Right atrium auricular region (tissue), 2 donors: ENCODE measurements around the gene NAT14. TPM values are rescaled to one million over a fixed set of nuclear protein-coding genes. Genes with fewer than 3 reads are reported as not detected.
A peak's percentile ranks its signal among the peaks of the same experiment; 100 is the strongest.
"Not testable (repeated sequence)": the region's sequence is repeated elsewhere in the genome, so short reads cannot be mapped to it uniquely, and the experiment has no call there.

Experiments used
- DNase-seq: peaks from one replicate; pipeline ENCODE4 v3.0.0-alpha.2; 2019; ENCODE audit warnings: low spot score
- H3K27ac ChIP-seq, 2 donors: fragments of 200-600 bp; sonication (generic); 1 replicate in 1 of 2; 2 replicates in 1 of 2; pipeline ENCODE4 v1.5.1; 2016 to 2019
- H3K27me3 ChIP-seq, 2 donors: fragments of 200-600 bp; sonication (generic); one replicate each; pipeline versions ENCODE4 v1.5.1 to v1.6.0; 2017 to 2019
- H3K36me3 ChIP-seq: fragments of 200-600 bp; sonication (generic); one replicate; pipeline ENCODE4 v1.5.1; 2016
- H3K4me1 ChIP-seq, 2 donors: fragments of 200-600 bp; sonication (generic); one replicate each; pipeline versions ENCODE4 v1.5.1 to v1.6.0; 2017 to 2019
- H3K4me3 ChIP-seq, 2 donors: fragments of 200-600 bp; sonication (generic); 1 replicate in 1 of 2; 2 replicates in 1 of 2; pipeline ENCODE4 v1.5.1; 2017 to 2019; ENCODE audit warnings: mild to moderate bottlenecking in 1 of 2, moderate library complexity in 1 of 2
- H3K9me3 ChIP-seq, 2 donors: fragments of 200-600 bp; sonication (generic); one replicate each; pipeline ENCODE4 v1.5.1; 2019
- CTCF ChIP-seq, 2 donors: fragments of 200-600 bp; sonication (generic); IDR thresholded peaks; one replicate each; pipeline ENCODE4 v1.5.1; 2019; ENCODE audit warnings: antibody characterized with exemption in 2 of 2
- total RNA-seq, 2 donors: library from RNA; depleted of rRNA; stranded (reverse); fragments of >200 nt; gene quantifications; one replicate each; pipeline ENCODE4 v1.1.0, GENCODE V29; 2016

Gene NAT14
- total RNA-seq, 2 donors from 2014 or later, result 2.3 to 7.0 TPM

- peak overlapping the region; percentile 45 to 63 for H3K27ac ChIP-seq
- no peaks in the 10 kb centered on the region for H3K9me3 ChIP-seq
- peaks cover 0 to 32% of the 10 kb centered on the region in 2 donors for H3K4me1 ChIP-seq
- no peak for TF ChIP-seq CTCF (IDR thresholded peaks at IDR 0.05)
- H3K4me3 ChIP-seq, result no peak overlapping the region
- no peaks in the 10 kb centered on the region for H3K27me3 ChIP-seq
- peaks cover 27% of the 10 kb centered on the region for H3K36me3 ChIP-seq
- DNase-seq, result no peak
Observed at GRCh38 chr19:55528030-55528803, 43.2 kb downstream of the NAT14 start.

DNA sequence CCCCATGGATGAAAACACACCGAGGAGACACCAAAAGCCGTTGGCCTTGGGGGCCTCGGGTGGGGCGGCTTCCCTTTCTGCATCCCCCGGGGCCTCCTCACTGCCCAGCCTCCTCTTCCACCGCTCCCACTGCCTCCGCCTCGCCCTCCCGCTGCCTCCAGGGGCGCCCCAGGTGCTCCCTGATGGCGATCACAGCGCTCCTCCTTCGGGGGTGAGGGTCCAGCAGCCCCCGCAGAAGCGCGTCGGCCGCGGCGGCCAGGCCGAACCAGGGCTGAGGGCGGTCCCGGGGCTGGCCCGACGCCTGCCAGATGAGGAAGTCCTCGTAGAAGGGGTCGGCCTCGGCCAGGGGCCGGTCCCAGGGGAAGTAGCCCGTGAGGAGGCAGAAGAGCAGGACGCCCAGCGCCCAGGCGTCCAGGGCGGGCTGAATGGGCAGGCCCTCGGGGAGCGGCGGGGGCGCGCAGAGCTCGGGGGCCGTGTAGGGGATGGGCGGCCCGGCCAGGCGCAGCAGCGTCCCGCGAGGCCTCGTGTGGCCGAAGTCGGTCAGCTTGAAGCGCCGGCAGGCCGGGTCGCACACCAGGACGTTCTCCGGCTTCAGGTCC is 44.7 kb downstream of the NAT14 start:
- Histone ChIP-seq H3K27me3 (no peaks in the 10 kb centered on the region), H3K9me3 (no peaks in the 10 kb centered on the region), H3K36me3 (peaks cover 27% of the 10 kb centered on the region), H3K4me3 (no peak overlapping the region), H3K27ac (peak overlapping the region in 1 of 2 donors; percentile 63), H3K4me1 (peaks cover 0 to 32% of the 10 kb centered on the region in 2 donors)
- DNase-seq, result no peak
- no peak for TF ChIP-seq CTCF (IDR thresholded peaks at IDR 0.05)

DNA sequence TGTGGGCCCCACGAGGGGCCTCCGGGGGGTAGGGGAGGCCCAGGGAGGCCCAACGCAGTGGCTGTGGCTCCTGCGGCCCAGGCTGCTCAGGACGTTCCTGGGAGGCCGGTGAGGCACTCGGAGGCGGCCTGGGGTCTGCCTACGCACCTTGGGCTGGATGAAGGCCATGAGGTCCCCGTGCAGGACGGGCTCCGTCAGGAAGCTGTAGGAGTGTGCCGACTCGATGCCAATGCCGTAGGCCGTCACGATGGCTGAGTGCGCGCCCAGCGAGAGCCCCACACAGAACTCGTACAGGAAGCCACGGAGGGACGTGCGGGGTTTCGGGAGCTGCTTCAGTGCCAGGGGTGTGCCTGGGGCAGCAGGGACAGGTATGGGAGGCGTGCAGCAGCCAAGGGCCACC is 46.0 kb downstream of the NAT14 start:
- no peak for DNase-seq
- Histone ChIP-seq H3K36me3 (peaks cover 27% of the 10 kb centered on the region), H3K27ac (peak overlapping the region in 1 of 2 donors; percentile 39)

DNA sequence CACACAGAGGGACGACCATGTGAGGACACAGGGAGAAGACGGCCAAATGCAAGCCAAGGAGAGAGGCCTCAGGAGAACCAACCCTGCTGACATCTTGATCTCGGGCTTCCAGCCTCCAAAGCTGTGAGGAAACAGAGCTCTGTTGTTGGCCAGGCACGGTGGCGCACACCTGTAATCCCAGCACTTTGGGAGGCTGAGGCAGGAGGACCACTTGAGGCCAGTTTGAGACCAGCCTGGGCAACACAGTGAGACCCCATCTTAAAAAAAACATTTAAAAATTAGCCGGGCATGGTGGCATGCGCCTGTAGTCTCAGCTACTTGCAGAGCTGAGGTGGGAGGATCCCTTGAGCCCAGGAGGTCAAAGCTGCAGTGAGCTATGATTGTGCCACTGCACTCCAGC is 49.3 kb downstream of the NAT14 start:
- not testable (repeated sequence) for DNase-seq

More for the DNA sequence above, 46.0 kb downstream of the NAT14 start:
- no peak overlapping the region for H3K4me3 ChIP-seq
- no peak for TF ChIP-seq CTCF (IDR thresholded peaks at IDR 0.05)
- no peaks in the 10 kb centered on the region for H3K27me3 ChIP-seq
- H3K9me3 ChIP-seq, result no peaks in the 10 kb centered on the region
- H3K4me1 ChIP-seq, result peaks cover 0 to 23% of the 10 kb centered on the region in 2 donors

DNA sequence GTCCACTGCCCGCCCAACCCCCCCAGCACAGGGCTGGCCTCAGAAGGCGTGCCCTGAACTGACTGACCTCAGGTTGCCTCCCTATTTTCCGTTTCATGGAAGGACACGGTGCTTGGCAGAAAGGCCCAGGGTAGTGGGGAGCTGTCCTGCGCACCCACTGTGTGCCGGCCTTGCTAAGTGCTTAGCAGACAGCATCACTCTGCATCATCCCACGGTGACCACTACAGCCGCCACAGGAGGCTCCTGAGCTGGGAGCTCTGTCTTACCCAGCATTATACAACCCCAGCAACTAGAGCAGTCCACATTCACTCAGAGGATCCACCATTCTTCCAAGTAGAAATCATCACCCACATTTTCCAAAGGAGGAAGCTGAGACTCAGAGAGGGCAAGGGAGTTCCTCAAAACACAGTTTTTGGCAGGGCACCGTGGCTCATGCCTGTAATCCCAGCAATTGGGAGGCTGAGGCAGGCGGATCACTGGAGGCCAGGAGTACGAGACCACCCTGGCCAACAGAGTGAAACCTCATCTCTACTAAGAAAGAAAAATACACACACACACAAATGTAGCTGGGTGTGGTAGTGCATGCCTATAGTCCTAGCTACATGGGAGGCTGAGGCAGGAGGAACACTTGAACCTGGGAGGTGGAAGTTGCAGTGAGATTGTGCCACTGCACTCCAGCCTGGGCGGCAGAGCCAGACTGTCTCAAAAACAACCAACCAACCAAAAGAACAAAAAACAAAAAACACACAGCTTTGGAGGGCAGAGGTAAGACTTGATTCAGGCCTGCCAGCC is 50.4 kb downstream of the NAT14 start:
- no peak for DNase-seq
- Histone ChIP-seq H3K27ac (peak overlapping the region; percentile 85 to 87), H3K36me3 (peaks cover 14% of the 10 kb centered on the region), H3K4me3 (peak overlapping the region; percentile 57 to 70), H3K4me1 (no peaks in the 10 kb centered on the region), H3K9me3 (no peaks in the 10 kb centered on the region), H3K27me3 (no peaks in the 10 kb centered on the region)
- TF ChIP-seq CTCF (IDR thresholded peaks at IDR 0.05), result no peak

More for the DNA sequence above, 49.3 kb downstream of the NAT14 start:
- not testable (repeated sequence) for H3K4me3 ChIP-seq, H3K9me3 ChIP-seq, H3K4me1 ChIP-seq, H3K27me3 ChIP-seq
- H3K36me3 ChIP-seq, result peaks cover 23% of the 10 kb centered on the region
- H3K27ac ChIP-seq, result peak overlapping the region in 1 of 2 donors; percentile 39

DNA sequence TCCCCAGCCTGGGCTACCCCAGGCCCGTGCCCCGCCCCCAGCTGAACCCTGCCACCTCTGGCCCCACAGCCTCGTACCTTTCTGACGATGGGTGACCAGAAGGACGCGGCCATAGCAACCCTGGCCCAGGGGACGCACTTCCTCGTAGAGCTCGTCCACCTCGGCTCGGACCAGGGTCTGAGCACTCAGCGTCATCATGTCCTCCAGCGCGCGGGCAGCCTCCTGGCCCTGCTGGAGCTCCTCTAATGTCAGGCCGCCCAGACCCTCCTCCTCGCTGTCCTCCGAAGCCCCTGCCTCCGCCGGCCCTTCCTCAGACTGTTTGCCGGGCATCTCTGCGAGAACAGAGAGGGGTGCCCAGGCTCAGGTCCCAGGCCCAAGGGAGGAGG is 51.0 kb downstream of the NAT14 start:
- H3K4me1 ChIP-seq, result no peaks in the 10 kb centered on the region
- H3K4me3 ChIP-seq, result peak overlapping the region; percentile 57 to 70
- no peak for TF ChIP-seq CTCF (IDR thresholded peaks at IDR 0.05)
- no peaks in the 10 kb centered on the region for H3K9me3 ChIP-seq
- H3K27ac ChIP-seq, result peak overlapping the region; percentile 85 to 87
- H3K27me3 ChIP-seq, result no peaks in the 10 kb centered on the region
- H3K36me3 ChIP-seq, result peaks cover 11% of the 10 kb centered on the region
- no peak for DNase-seq
